ENCODE measurements around the gene MRPS34. TPM values are rescaled to one million over a fixed set of nuclear protein-coding genes. Genes with fewer than 3 reads are reported as not detected.
A peak's percentile ranks its signal among the peaks of the same experiment; 100 is the strongest.

The MRPS34 gene
- total and polyA plus RNA-seq, 9 of the 15 experiments (the other 6 are each of a cell fraction or from before 2014, with no cell fraction given), result 5.2 to 334 (median 92.8) TPM

DNA sequence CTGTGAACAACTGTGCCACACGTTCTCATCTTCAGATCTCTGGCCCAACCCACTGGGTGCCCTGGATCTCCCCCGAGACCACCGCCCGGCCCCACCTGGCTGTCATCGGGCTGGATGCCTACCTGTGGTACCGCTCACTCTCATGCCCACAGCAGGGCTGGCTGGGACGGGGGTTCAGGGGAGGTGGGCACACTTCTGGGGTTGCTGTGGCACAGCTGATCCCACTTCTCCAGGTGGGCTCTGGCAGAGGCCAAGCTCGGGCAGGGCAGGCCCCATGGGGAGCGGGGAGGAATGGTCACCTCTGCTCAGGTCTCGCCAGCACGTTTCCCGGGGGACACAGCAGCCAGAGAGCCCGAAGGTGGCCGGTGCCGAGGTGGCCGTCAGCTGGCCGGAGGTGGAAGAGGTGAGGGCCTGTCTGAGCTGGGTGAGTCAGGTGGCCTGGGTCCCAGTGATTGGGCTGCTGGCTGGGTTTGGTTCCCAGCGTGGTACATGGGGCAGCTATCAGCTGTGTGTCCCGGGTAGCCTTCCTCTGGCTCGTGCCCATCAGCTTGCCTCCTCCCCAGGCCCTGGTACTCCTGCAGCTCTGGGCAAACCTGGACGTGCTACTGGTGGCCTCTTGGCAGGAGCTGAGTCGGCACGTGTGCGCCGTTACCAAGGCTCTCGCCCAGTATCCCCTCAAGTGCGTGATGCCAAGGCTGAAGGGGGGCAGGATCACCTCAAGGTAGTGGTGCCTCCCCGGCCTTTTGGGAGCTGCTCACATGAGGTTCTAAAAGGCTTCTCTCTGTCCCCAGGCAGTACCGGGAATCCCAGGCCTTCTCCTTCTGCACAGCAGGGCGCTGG lies 2.3 kb upstream of the MRPS34 start:
- FAIRE-seq (no peak), ATAC-seq (no peak), DNase-seq (ENCODE audit: extremely low read depth in 1 of 4, low spot score in 3 of 4) (no peak)
- Histone ChIP-seq H3K9ac (ENCODE audit: insufficient read depth in 1 of 2, low read depth in 2 of 2, low read length in 2 of 2) (peak overlapping the region in 1 of 2 experiments; percentile 93; a peak in 2 of 4 replicates), H3K79me2 (ENCODE audit: control insufficient read depth, insufficient read depth, low read length) (peaks cover 47% of the 10 kb centered on the region), H3K36me3 (ENCODE audit: control insufficient read depth, insufficient read depth, low read length) (peaks cover 55% of the 10 kb centered on the region; the same call in 2 of the 3 replicates), H2AFZ (ENCODE audit: low read depth, low read length) (no peak overlapping the region), H3K9me3 (replicated peaks; ENCODE audit: control insufficient read depth, insufficient read depth, low read depth, low read length) (no peaks in the 10 kb centered on the region), H4K20me1 (replicated peaks; ENCODE audit: control insufficient read depth, insufficient read depth, low read length) (peaks cover 7% of the 10 kb centered on the region; the same call in 1 of the 2 replicates), H3K4me2 (ENCODE audit: insufficient read depth, low read length) (no peak overlapping the region), H3K27me3 (ENCODE audit: control insufficient read depth in 2 of 2, insufficient read depth in 2 of 2, low read length in 2 of 2) (no peaks in the 10 kb centered on the region), H3K9me1 (ENCODE audit: control insufficient read depth, insufficient read depth, low read length) (peaks cover 2% of the 10 kb centered on the region), H3K27ac (ENCODE audit: extremely low read depth, low read depth, low read length) (no peak overlapping the region), H3K4me3 (no peak overlapping the region), H3K4me1 (replicated peaks in 1 of 2; ENCODE audit: control insufficient read depth in 2 of 2, insufficient read depth in 2 of 2, low read length in 2 of 2) (peaks cover 16 to 97% of the 10 kb centered on the region in 2 experiments; a peak in 4 of 5 replicates)
- CTCF ChIA-PET (ENCODE audit: low intra/inter-chr PET ratio), result no interaction called here
- peak; percentile 37; the same call in 1 of the 2 replicates for TF ChIP-seq POLR2G (IDR thresholded peaks at IDR 0.05; ENCODE audit: low read depth, low read length)
- TF ChIP-seq, protein P1, sequence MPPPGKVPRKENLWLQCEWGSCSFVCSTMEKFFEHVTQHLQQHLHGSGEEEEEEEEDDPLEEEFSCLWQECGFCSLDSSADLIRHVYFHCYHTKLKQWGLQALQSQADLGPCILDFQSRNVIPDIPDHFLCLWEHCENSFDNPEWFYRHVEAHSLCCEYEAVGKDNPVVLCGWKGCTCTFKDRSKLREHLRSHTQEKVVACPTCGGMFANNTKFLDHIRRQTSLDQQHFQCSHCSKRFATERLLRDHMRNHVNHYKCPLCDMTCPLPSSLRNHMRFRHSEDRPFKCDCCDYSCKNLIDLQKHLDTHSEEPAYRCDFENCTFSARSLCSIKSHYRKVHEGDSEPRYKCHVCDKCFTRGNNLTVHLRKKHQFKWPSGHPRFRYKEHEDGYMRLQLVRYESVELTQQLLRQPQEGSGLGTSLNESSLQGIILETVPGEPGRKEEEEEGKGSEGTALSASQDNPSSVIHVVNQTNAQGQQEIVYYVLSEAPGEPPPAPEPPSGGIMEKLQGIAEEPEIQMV (tag; conservative IDR thresholded peaks at IDR 0.05; ENCODE audit: low read depth), result no peak
- intact Hi-C loops (cut with micrococcal nuclease) (no loop called here), in situ Hi-C loops (cut with MboI) (no loop called here)
- POLR2A ChIA-PET, result interaction anchor here (0.5 to 1.9 kb wide), 6 partner anchors 8 to 190 kb away, joined by 3 to 11 read pairs (median 3); partner anchors contain the start of genes NUBP2 and RPS2
- 92% methylated on average over 29 of the region's 30 CpGs for WGBS (ENCODE audit: insufficient coverage, low coverage, missing lambda C conversion rate)
- BruUV-seq (replicated peaks), result no TSS peak
